Fibroblast of villous mesenchyme (primary cell): ENCODE measurements around the gene STXBP6. TPM values are rescaled to one million over a fixed set of nuclear protein-coding genes. Genes with fewer than 3 reads are reported as not detected.
"Not testable (repeated sequence)": the region's sequence is repeated elsewhere in the genome, so short reads cannot be mapped to it uniquely, and the experiment has no call there.

Experiments
- DNase-seq: peaks from one replicate; pipeline ENCODE4 v3.0.0-alpha.2; 2010; ENCODE audit warnings: low read depth
- H3K4me3 ChIP-seq: 2 replicates; pipeline ENCODE4 v1.5.1; 2011; ENCODE audit warnings: low read depth, mild to moderate bottlenecking, low read length
- total RNA-seq: library from RNA; depleted of rRNA; stranded (reverse); fragments of >200 nt; gene quantifications from 2 replicates; pipeline ENCODE4 v1.2.3, GENCODE V29; 2012
- TF ChIP-seq, protein P1 (sequence below): IDR thresholded peaks from 2 replicates; pipeline ENCODE4 v1.5.1; 2012; ENCODE audit warnings: low read depth, mild to moderate bottlenecking, low read length; ENCODE audit not compliant: insufficient read depth

The STXBP6 gene
- total RNA-seq, 1 donor, result 4.7 TPM

DNA sequence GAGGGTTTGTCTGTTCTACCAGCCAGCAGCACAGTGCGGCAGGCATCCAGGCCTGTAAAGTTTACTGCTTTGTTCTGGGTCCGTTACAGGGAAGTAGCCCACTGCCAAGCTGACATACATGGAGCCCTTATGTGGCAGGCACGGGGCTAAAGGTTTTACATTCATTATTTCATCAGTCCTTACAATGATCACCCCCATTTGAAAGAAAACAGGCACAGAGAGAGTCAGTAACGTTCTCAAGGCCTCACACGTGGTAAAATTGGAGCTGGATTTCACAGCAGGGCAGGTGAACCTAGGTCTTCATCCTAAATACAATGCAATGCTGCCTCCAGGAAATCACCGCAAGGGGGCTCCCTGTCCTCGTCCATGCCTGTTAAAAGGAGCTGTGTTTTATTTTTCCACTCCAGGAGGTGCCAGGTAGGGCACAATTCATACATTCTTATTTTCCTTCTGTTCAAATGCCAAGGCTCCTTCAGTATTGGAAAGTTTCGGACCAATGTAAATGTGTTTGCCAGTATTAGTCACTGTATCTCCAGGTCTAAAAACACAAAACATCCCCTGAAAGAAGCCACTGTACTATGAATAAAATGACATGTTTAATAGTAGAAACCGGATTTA lies 243.8 kb downstream of the STXBP6 start:
- TF ChIP-seq, protein P1, sequence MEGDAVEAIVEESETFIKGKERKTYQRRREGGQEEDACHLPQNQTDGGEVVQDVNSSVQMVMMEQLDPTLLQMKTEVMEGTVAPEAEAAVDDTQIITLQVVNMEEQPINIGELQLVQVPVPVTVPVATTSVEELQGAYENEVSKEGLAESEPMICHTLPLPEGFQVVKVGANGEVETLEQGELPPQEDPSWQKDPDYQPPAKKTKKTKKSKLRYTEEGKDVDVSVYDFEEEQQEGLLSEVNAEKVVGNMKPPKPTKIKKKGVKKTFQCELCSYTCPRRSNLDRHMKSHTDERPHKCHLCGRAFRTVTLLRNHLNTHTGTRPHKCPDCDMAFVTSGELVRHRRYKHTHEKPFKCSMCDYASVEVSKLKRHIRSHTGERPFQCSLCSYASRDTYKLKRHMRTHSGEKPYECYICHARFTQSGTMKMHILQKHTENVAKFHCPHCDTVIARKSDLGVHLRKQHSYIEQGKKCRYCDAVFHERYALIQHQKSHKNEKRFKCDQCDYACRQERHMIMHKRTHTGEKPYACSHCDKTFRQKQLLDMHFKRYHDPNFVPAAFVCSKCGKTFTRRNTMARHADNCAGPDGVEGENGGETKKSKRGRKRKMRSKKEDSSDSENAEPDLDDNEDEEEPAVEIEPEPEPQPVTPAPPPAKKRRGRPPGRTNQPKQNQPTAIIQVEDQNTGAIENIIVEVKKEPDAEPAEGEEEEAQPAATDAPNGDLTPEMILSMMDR, result peak; percentile 74
- DNase-seq, result peak; percentile 50
- no peak overlapping the region for H3K4me3 ChIP-seq

GRCh38 chr14:24804552-24805212 lies 245.3 kb downstream of the STXBP6 start:
- no peak for DNase-seq
- TF ChIP-seq, protein P1, result no peak
- no peak overlapping the region for H3K4me3 ChIP-seq

DNA sequence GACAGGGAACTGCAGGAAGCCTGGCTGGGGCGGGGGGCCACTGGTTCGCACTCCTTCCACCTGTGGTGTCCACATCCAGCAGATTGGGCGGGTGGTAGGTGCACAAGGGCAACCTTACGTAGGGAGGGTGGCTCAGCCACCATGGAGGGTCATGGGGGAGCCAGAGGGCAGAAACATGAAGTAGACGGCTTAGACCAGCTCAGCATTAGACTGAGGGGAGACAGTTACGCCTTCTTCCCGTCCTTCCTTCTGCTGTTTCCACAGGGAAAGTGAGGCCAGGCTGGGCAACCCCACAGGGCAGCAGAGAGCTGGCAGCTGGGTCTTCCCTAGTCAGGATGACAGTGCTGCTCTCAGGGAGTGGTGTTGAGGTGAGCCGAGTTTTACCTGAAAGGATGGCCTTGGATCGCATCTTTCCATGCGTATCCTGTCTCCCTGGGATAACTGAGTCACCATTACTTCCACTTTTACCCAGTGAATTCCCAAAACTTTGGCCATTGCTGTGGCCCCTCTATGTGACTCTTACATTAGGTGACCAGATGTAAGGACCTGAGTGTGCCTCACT lies 245.9 kb downstream of the STXBP6 start:
- H3K4me3 ChIP-seq, result no peak overlapping the region
- TF ChIP-seq, protein P1, result no peak
- no peak for DNase-seq

DNA sequence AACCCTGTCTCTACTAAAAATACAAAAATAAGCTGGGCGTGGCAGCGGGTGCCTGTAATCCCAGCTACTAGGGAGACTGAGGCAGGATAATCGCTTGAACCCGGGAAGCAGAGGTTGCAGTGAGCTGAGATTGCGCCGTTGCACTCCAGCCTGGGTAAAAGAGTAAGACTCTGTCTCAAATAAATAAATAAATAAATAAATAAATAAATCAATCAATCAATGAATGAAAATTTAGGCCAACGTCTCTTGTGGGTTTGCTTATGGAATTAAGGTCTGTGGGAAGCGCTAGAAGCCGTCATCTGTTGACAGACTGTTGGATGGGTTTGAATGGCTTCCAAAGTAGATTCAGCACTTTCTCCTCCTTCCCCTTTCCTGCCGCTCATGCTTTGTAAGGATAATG lies 246.5 kb downstream of the STXBP6 start:
- not testable (repeated sequence) for H3K4me3 ChIP-seq, DNase-seq

- no peak overlapping the region for H3K4me3 ChIP-seq
- no peak for DNase-seq
- TF ChIP-seq, protein P1, result no peak
Observed at GRCh38 chr14:24802236-24802635, 247.7 kb downstream of the STXBP6 start.

- DNase-seq, result no peak
- TF ChIP-seq, protein P1, result no peak
- H3K4me3 ChIP-seq, result no peak overlapping the region
Observed at GRCh38 chr14:24801024-24801423, 248.9 kb downstream of the STXBP6 start.

- TF ChIP-seq, protein P1, result no peak
- no peak overlapping the region for H3K4me3 ChIP-seq
Observed at GRCh38 chr14:24798911-24799462, 251.0 kb downstream of the STXBP6 start.

More at GRCh38 chr14:24798911-24799462, 251.0 kb downstream of the STXBP6 start:
- DNase-seq, result no peak
